Activated CD4-positive, alpha-beta T cell treated with anti-CD3 and anti-CD28 coated beads, Interleukin-2, amount 50 U/mL, for 24 hours (primary cell): ENCODE measurements around the gene FFAR3.
A peak's percentile ranks its signal among the peaks of the same experiment; 100 is the strongest.
"Not testable (repeated sequence)": the region's sequence is repeated elsewhere in the genome, so short reads cannot be mapped to it uniquely, and the experiment has no call there.

ENCODE experiments used
- DNase-seq, 2 donors: peaks; one replicate each; pipeline ENCODE4 v3.0.0-alpha.2; 2020; ENCODE audit warnings: low read depth in 1 of 2, low spot score in 1 of 2

FFAR3 gene

DNA sequence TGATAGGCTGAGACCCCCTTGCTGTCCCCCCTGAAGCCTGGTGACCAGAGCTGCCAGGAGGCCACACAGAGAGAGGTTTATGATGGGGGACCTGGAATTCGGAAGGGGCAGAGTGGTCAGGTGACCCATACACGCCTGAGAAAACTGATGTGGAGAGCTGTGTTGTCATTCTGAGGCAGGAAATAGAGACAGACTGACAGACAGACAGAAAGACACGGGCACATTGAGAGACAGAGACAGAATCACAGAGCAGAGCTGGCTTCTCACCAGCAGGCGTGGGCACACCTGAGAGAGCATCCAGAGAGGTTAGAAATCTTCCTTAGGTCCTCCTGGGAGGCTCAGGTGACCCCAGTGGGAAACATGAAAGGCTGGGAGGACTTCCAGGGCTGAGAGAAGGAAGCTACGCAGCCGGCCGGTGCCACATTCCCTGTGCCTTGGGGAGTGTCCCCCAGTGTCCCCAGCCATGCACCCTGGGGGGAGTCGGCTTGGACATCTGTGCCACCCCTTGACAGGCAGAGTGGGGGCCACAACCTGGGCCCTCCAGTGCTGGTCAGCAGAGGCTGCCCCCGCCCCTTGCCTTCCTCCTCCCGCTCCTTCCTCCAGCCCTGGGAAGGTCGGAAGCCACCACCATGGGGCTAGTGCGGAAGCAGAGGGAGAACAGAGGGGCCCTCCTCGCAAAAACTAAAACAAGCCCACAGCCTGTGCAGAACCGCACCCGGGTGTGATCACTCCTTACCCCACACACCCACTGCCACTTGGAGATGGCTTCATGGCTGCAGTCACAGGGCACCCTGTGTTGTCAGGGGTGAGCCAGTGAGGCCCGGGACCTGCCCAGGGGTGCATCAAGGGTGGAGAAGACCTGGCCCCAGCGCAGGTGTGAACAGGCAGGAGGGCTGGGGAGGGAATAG is 8.4 kb upstream of the FFAR3 start:
- DNase-seq, result no peak

DNA sequence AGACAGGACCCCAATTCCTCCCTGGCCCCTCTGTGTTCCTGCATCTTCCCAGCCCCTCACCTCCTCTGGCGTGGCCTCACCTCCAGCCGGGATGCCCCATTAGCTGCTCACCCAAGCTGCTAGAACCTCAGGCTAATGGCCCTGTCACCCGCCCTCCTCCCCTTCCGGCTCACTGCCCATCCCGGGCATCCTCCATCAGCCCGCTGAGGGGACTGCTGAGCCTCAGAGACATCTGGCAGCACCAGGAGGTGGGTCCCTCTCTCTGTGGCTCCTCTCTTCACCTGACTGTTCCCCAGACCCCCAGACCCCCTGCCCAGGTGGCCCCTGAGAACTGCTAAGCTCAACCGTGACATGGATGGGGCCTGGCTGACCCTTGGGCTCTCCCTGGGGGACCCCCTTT is 7.7 kb upstream of the FFAR3 start:
- DNase-seq, result no peak

DNA sequence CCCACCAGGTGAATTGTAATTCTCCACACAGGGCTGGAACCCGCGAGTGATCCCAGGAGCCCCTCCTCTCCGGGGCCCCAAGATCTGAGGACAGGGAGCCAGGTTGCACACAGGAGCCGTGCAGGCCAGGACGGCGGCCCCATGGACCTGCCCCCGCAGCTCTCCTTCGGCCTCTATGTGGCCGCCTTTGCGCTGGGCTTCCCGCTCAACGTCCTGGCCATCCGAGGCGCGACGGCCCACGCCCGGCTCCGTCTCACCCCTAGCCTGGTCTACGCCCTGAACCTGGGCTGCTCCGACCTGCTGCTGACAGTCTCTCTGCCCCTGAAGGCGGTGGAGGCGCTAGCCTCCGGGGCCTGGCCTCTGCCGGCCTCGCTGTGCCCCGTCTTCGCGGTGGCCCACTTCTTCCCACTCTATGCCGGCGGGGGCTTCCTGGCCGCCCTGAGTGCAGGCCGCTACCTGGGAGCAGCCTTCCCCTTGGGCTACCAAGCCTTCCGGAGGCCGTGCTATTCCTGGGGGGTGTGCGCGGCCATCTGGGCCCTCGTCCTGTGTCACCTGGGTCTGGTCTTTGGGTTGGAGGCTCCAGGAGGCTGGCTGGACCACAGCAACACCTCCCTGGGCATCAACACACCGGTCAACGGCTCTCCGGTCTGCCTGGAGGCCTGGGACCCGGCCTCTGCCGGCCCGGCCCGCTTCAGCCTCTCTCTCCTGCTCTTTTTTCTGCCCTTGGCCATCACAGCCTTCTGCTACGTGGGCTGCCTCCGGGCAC is 6.7 kb upstream of the FFAR3 start:
- DNase-seq, result no peak

DNA sequence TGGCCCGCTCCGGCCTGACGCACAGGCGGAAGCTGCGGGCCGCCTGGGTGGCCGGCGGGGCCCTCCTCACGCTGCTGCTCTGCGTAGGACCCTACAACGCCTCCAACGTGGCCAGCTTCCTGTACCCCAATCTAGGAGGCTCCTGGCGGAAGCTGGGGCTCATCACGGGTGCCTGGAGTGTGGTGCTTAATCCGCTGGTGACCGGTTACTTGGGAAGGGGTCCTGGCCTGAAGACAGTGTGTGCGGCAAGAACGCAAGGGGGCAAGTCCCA is 6.1 kb upstream of the FFAR3 start:
- DNase-seq, result no peak

DNA sequence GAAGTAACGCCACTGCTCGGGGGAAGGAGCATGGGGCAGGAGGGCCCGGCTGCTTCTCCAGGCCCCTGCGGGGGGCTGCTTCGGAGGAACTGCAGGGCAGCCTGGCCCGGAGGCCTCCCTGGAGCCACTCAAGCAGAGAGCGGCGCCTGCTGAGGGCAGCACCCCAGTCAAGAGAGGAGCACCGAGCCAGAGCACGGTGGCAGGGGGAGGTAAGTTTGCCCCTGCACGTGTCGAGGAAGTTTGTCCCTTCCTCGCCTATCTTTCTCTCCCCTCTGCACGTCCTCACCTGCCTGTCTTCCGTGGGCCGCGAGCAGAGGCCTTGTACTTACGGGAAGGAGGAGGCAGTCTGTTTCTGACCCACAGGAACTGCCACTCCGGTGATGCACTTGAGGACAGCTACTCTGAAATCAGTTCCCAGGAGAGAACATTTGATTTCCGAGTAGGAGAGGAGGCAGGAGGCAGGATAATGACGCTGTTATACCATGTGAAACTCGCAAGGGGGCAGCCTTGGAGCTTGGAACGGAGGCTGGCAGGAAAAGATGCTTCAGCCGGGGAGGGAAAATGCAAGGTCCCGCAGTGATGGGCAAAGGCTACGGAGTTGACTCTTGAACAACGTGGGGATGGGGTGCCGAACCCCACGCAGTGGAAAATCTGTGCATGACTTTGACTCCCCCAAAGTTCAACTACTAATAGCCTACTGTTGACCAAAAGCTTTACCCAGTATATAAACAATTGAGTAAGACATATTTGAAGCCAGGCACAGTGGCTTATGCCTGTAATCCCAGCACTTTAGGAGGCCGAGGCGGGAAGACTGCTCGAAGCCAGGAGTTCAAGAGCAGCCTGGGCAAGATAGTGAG is 5.6 kb upstream of the FFAR3 start:
- DNase-seq, result peak in 1 of 2 donors; percentile 55

DNA sequence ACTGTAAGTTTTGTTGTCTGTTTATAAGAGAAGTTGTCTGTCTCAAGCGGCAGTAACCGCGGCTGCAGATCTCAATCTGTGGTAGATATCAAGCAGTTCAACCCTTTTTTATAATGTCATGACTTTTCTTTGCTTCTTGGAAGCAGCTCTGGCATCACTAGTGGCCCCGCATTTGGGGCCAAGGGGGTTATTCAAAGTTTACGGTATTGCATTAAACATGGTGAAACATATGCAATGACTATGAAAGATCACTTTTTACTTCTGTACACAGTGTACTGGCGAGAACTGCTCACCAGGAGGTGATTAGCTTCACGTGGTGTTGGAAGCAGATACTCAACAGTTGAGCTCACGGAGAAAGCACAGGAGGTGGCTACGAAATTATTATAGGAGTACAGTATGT is 4.6 kb upstream of the FFAR3 start:
- DNase-seq, result no peak

DNA sequence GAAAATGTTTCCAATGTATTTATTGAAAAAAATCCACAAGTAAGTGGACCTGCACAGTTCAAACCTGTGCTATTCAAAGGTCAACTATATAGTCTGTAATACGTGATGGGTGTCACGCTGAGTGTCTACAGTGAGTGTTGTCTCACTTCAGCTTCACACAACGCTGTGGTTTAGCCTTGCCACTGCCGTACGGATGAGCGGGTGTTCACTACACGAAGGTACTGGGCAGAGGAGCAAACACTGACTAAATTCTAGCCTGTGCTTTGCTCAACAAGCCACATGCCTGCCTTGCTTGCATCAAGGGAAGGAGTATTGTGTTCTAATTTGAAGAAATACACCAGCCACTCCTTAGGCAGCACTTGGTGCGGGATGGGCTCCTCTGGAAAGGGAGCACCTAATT is 3.4 kb upstream of the FFAR3 start:
- no peak for DNase-seq

DNA sequence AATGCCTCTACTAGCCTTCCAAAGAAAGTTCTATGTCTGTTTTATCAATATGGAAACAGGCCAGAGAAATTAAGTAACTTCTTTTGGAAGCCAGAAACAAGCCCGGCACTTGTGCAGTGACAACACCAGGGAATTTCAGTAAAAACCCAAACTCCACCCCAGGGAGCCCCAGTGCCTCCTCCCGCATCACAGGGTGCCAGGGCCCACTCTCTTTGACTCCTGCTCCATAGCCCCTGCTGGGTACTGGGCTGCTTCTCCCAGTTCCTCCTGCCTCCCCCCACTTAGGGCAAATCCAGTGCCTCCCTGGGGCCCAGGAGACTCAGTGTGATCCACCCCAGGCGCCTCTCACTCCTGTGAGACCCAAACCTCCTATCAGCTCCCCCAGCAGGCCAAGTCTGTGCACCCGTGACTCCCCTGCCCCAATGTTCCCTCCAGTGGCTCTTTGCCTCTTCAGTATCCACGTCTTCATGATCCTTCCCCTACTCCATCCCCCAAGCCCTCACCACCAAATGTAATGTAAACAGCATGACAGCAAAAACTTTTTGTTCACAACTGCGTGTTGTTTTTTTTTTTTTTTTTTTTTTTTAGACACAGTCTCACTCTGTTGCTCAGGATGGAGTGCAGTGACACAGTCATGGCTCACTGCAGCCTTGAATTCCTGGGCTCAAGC is 2.3 kb upstream of the FFAR3 start:
- no peak for DNase-seq

DNA sequence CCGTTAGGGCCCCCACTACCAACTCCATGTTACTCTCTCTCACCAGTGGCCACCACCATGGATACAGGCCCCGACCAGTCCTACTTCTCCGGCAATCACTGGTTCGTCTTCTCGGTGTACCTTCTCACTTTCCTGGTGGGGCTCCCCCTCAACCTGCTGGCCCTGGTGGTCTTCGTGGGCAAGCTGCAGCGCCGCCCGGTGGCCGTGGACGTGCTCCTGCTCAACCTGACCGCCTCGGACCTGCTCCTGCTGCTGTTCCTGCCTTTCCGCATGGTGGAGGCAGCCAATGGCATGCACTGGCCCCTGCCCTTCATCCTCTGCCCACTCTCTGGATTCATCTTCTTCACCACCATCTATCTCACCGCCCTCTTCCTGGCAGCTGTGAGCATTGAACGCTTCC is 574 bp downstream of the FFAR3 start:
- DNase-seq, result not testable (repeated sequence)

DNA sequence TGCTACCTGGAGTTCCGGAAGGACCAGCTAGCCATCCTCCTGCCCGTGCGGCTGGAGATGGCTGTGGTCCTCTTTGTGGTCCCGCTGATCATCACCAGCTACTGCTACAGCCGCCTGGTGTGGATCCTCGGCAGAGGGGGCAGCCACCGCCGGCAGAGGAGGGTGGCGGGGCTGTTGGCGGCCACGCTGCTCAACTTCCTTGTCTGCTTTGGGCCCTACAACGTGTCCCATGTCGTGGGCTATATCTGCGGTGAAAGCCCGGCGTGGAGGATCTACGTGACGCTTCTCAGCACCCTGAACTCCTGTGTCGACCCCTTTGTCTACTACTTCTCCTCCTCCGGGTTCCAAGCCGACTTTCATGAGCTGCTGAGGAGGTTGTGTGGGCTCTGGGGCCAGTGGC is 1.1 kb downstream of the FFAR3 start:
- not testable (repeated sequence) for DNase-seq

DNA sequence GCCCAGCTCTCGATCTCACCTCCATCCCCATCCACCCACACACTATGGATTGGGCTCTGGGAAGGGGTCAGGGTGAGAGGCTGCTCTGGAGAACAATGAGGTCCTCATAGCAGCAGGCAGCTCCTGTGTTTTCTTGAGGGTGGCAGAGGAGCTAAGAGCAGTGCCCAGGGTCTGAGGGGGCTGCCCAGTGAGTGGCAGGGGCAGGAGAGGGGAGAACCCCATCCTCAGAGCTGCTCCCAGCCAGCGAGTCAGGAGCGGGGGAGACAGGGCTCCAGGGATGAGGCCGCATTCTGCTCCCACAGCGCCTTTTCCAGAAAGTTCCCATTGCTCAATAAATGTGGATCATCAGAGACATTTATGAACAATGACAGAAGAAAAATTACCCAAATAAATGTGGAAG is 1.8 kb downstream of the FFAR3 start:
- DNase-seq, result not testable (repeated sequence)

DNA sequence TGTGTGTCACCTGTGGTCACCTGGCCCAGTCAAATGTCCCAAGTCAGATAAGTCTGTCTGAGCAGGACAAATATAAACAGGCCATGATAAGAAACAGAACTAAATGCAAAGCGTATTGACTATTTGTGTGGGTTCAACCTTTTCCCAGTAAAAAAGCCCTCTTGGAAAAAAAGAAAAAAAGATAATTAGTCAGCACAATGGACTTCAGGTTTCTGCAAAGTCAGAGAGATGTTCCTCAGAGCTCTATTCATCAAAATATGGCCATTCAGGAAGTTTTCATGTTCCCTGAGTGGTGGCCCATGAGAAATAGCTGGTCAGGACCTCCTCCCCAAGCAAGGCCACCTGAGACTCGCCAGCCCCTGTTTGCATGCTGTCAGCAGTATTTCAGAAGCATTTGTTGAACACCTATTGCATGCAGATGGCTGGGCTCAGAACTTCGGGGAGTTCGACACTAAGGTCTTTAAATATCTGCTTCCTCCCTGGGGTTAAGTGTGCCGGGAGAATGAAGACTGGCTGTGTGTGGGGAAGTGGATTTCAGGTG is 2.7 kb downstream of the FFAR3 start:
- DNase-seq, result no peak

DNA sequence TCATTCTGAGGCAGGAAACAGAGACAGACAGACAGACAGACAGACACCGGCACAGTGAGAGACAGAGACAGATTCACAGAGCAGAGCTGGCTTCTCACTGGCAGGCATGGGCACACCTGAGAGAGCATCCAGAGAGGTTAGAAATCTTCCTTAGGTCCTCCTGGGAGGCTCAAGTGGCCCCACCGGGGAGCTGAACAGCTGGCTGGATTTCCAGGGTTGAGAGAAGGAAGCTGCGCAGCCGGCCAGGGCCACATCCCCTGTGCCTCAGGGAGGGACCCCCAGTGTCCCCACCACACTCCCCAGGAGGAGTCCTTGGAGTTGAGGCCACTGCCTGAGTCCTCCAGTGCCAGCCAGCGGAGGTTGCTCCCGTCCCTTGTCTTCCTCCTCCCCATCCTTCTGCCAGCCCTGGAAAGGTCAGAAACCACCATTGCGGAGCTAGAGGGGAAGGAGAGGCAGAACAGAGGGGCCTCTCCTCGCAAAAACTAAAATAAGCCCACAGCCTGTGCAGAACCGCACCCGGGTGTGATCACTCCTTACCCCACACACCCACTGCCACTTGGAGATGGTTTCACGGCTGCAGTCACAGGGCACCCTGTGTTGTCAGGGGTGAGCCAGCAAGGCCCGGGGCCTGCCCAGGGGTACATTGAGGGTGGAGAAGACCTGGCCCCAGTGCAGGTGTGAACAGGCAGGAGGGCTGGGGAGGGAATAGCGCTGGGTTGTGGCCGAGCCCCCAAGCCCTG is 4.2 kb downstream of the FFAR3 start:
- no peak for DNase-seq

DNA sequence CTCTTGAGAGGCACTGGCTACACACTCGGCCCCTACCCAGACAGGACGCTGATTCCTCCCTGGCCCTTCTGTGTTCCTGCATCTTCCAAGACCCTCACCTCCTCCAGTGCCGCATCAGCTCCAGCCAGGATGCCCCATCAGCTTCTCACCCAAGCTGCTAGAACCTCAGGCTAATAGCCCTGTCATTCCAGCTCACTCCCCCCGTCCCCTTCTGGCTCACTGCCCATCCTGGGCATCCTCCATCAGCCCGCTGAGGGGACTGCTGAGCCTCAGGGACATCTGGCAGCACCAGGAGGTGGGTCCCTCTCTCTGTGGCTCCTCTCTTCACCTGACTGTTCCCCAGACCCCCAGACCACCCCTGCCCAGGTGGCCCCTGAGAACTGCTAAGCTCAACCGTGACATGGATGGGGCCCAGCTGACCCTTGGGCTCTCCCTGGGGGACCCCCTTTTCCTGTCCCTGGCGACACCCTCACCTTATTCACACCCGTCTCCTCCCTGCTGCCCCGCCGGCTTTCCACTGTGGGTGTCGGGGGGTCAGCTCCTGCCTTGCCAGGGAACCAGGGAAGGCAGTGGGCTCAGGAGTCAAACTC is 4.8 kb downstream of the FFAR3 start:
- DNase-seq, result no peak

DNA sequence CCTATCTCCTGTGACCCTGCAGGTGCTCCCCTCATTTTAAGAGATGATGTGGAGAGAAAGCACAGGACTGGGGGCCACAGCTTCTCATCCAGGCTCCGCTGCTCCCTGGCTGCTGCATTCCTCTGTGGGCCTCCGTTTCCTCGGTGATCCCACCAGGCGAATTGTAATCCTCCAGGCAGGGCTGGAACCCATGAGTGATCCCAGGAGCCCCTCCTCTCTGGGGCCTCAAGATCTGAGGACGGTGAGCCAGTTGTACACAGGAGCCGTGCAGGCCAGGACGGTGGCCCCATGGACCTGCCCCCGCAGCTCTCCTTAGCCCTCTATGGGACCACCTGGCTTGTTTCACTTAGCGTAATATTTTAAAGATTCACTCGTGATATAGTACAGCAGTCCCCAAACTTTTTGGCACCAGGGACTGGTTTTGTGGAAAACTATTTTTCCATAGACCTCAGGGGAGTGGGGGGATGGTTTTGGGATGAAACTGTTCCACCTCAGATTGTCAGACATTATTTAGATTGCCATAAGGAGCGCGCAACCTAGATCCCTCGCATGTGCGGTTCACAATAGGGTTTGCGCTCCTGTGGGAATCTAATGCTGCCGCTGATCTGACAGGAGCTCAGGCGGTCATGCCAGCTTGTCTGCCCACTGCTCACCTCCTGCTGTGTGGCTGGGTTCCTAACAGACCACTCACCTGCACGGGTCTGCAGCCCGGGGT is 5.6 kb downstream of the FFAR3 start:
- no peak for DNase-seq

DNA sequence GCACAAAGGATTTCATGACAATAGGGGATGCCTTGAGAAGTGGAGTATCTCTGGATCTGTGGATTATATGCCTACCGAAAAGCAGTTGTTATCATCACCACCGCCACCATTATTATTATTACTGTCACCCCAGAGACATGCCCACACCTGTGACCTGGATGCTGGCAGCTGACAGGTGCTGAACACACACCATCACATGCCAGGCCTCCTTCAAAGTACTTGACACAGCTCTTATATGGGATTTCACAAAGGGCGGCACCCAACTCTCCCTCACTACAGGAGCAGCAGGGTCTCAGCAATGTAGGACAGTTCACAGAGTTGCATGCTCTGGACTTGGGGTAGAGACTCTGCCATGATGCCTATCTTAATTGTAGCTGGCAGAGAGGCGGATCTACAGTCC is 7.0 kb downstream of the FFAR3 start:
- no peak for DNase-seq

DNA sequence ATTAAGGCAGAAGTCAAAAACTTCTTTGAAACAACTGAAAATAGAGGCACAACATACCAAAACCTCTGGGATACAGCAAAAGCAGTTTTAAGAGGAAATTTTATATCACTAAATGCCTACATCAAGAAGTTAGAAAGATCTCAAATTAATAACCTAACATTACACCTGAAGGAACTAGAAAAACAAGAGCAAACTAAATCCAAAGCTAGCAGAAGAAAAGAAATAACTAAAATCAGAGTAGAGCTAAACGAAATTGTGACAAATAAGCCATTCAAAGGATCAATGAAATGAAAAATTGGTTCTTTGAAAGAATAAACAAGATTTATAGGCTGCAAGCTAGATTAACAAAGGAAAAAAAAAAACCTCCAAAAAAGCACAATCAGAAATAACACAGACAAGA is 10.1 kb downstream of the FFAR3 start:
- DNase-seq, result no peak

DNA sequence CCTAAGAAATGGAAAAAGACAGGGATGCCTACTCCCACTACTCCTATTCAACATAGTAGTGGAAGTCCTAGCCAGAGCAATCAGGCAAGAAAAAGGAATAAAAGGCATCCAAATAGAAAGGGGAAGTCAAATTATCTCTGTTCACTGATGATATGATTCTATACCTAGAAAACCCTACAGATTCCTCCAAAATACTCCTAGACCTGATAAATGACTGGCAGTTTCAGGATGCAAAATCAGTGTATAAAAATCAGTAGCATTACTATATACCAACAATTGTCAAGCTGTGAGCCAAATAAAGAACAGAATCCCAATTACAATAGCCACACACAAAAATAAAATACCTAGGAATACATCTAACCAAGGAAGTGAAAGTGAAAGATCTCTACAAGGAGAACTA is 11.3 kb downstream of the FFAR3 start:
- DNase-seq, result no peak

DNA sequence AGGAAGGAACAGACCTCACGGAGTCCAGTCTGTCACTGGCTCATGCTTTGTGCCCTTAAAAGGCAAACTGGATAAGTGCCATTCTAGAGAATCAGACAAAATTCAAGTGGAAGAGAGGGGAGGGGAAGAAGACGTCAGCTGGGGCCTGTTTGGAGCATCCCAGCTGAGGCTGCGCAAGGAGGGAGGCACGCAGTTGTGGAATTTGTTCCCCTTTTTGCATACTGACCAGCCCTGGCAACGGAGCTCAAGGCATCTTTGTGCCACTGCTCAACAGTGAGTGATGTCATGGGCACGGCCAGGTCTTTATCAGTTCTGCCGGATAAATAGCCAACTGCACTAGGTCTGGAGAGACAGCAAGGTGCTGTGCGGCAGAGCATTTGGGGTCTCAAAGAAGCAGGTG is 12.5 kb downstream of the FFAR3 start, which contains the start of gene GPR42:
TSS of gene GPR42 (plus strand) at position 347 of the 400 bp plus-strand sequence. CDS start 292 bp downstream, outside the sequence.
- no peak for DNase-seq
